BJ (cell line): ENCODE measurements around the gene CRELD2. TPM values are rescaled to one million over a fixed set of nuclear protein-coding genes. Genes with fewer than 3 reads are reported as not detected.

Experiments used
- CTCF ChIA-PET: fragments of 350-600 bp; formaldehyde crosslinking; extraction: SDS; loops from one replicate; lab custom pipeline; 2021; ENCODE audit warnings: antibody characterized with exemption, inconsistent platforms; lab: Yijun Ruan, JAX
- POLR2A ChIA-PET: fragments of 300-600 bp; sonication (Branson Sonifier 250); formaldehyde crosslinking; extraction: SDS; loops from one replicate; lab custom pipeline; 2021; ENCODE audit warnings: antibody characterized with exemption; lab: Charles Lee
- DNase-seq: peaks from one replicate; pipeline ENCODE4 v3.0.0-alpha.2; 2011; ENCODE audit warnings: low read depth
- H3K27me3 ChIP-seq: 2 replicates; pipeline ENCODE4 v1.6.0; 2011; ENCODE audit warnings: low read length; ENCODE audit not compliant: control insufficient read depth, insufficient read depth
- H3K36me3 ChIP-seq: 2 replicates; pipeline ENCODE4 v1.5.1; 2011; ENCODE audit warnings: low read length; ENCODE audit not compliant: control insufficient read depth, insufficient read depth
- H3K4me3 ChIP-seq: 2 replicates; pipeline ENCODE4 v1.5.1; 2011; ENCODE audit warnings: low read depth, mild to moderate bottlenecking, control low read depth, low read length
- polyA plus RNA-seq: library from polyadenylated mRNA; depleted of rRNA; stranded (reverse); fragments of >200 nt; gene quantifications from 2 replicates; pipeline ENCODE4 v1.2.3, GENCODE V29; 2011
- TF ChIP-seq, protein P1 (sequence below): IDR thresholded peaks from 2 replicates; pipeline ENCODE4 v1.5.1; 2011; ENCODE audit warnings: low read depth, mild to moderate bottlenecking, control low read depth, inconsistent platforms, low read length, moderate library complexity; ENCODE audit not compliant: insufficient read depth

The CRELD2 gene
- polyA plus RNA-seq, 1 experiment: 54.1 TPM

DNA sequence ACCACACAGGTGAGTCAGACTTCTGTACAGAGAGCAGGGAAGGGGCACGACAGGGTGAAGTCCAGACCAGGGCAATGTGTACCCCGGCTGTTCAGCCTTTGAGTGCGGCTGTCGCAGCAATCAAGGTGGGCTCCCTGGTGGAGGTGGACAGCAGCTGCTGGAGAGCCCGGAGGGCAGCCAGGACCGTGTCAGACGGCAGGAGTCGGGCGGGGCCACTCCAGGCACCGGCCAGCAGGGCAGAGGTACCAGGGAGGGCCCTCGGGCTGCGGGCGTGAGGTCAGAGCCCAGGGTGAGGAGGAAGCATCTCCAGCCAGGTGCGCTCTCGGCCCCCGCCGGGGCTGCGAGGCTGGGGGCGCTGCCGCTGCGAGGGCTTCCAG, 41.3 kb downstream of the CRELD2 start:
- no peak for DNase-seq
- ChIA-PET CTCF (interaction anchor here (1.5 kb wide), 1 partner anchor 26 kb away, joined by 4 read pairs; no protein-coding TSS in a partner anchor), POLR2A (no interaction called here)

DNA sequence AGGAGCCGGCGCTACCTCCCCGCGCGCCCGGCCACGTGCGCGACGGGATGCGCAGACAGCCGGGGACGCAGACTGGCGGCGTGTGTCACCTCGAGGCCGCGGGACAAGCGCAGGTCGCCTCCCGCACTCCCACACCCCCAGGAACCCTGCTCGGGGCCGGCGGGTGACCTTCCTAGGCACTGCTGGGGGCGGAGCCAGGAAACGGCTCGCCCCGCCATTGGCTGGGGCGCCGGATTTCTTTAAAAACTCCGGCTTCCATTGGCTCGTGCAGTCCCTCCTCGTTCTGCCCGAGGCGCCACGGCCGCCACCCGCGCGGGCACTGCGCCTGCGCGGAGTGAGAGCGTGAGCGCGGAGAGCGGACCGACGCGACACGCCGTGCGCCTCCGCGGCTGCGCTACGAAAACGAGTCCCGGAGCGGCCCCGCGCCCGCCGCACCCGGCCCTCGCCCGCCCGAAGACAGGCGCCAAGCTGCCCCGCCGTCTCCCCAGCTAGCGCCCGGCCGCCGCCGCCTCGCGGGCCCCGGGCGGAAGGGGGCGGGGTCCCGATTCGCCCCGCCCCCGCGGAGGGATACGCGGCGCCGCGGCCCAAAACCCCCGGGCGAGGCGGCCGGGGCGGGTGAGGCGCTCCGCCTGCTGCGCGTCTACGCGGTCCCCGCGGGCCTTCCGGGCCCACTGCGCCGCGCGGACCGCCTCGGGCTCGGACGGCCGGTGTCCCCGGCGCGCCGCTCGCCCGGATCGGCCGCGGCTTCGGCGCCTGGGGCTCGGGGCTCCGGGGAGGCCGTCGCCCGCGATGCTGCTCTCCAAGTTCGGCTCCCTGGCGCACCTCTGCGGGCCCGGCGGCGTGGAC, 41.9 kb downstream of the CRELD2 start, which contains the start of gene PIM3:
PIM3 (plus strand) TSS at position 614 of the 846 bp plus-strand sequence; CDS start at position 790, 176 bp downstream.
- ChIA-PET CTCF (interaction anchor here (1.5 kb wide), 1 partner anchor 27 kb away, joined by 4 read pairs; no protein-coding TSS in a partner anchor), POLR2A (no interaction called here)
- peak; percentile 73 for DNase-seq
- Histone ChIP-seq H3K27me3 (no peaks in the 10 kb centered on the region), H3K36me3 (peaks cover 26% of the 10 kb centered on the region), H3K4me3 (peak within 1 kb of the TSS; percentile 90)
- TF ChIP-seq, protein P1, sequence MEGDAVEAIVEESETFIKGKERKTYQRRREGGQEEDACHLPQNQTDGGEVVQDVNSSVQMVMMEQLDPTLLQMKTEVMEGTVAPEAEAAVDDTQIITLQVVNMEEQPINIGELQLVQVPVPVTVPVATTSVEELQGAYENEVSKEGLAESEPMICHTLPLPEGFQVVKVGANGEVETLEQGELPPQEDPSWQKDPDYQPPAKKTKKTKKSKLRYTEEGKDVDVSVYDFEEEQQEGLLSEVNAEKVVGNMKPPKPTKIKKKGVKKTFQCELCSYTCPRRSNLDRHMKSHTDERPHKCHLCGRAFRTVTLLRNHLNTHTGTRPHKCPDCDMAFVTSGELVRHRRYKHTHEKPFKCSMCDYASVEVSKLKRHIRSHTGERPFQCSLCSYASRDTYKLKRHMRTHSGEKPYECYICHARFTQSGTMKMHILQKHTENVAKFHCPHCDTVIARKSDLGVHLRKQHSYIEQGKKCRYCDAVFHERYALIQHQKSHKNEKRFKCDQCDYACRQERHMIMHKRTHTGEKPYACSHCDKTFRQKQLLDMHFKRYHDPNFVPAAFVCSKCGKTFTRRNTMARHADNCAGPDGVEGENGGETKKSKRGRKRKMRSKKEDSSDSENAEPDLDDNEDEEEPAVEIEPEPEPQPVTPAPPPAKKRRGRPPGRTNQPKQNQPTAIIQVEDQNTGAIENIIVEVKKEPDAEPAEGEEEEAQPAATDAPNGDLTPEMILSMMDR: no peak

More for the DNA sequence above, 41.3 kb downstream of the CRELD2 start:
- Histone ChIP-seq H3K4me3 (peak overlapping the region; percentile 90), H3K36me3 (peaks cover 22% of the 10 kb centered on the region), H3K27me3 (no peaks in the 10 kb centered on the region)
- TF ChIP-seq, protein P1: no peak

DNA sequence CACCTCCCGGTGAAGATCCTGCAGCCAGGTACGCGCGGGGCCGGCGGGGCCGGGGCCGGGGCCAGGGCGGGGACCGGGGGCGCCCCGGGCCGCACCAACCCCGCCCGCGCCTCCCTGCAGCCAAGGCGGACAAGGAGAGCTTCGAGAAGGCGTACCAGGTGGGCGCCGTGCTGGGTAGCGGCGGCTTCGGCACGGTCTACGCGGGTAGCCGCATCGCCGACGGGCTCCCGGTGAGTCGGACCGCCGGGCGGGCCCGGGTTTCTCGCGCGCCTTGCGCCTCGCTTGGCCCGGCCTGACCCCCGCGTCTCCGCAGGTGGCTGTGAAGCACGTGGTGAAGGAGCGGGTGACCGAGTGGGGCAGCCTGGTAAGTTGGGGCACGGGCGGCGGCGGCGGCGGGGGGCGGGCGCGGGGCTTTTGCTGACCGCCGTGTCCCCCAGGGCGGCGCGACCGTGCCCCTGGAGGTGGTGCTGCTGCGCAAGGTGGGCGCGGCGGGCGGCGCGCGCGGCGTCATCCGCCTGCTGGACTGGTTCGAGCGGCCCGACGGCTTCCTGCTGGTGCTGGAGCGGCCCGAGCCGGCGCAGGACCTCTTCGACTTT, 42.7 kb downstream of the CRELD2 start:
- H3K4me3 ChIP-seq: peak overlapping the region; percentile 90
- TF ChIP-seq, protein P1: no peak
- ChIA-PET CTCF (interaction anchor here (1.5 kb wide), 1 partner anchor 28 kb away, joined by 4 read pairs; no protein-coding TSS in a partner anchor), POLR2A (no interaction called here)
- H3K36me3 ChIP-seq: peaks cover 27% of the 10 kb centered on the region
- DNase-seq: no peak
- no peaks in the 10 kb centered on the region for H3K27me3 ChIP-seq

DNA sequence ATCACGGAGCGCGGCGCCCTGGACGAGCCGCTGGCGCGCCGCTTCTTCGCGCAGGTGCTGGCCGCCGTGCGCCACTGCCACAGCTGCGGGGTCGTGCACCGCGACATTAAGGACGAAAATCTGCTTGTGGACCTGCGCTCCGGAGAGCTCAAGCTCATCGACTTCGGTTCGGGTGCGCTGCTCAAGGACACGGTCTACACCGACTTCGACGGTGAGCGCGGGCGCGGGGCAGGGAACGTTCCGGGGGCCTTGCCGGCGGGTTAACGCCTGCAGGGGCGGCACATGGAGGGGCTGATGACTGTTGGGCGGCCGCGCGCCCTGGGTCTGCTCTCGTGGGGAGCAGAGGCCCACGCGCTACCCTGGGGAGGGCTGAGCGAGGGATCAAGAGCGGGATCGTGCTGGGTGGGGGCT, 43.2 kb downstream of the CRELD2 start:
- ChIA-PET CTCF (interaction anchor here (1.5 to 1.8 kb wide), 2 partner anchors 28 to 69 kb away, joined by 4 to 8 read pairs; no protein-coding TSS in a partner anchor), POLR2A (interaction anchor here (1.0 kb wide), 1 partner anchor 26 kb away, joined by 3 read pairs; no protein-coding TSS in a partner anchor)
- Histone ChIP-seq H3K27me3 (no peaks in the 10 kb centered on the region), H3K36me3 (peaks cover 27% of the 10 kb centered on the region), H3K4me3 (peak overlapping the region; percentile 90)
- DNase-seq: no peak
- TF ChIP-seq, protein P1: no peak
